Calu3 (cell line): Measurements from ENCODE around the gene CAMSAP1. TPM values are rescaled to one million over a fixed set of nuclear protein-coding genes. Genes with fewer than 3 reads are reported as not detected.

Experiments used
- BruUV-seq: library from RNA; stranded (reverse); fragments of 400-500 nt; replicated peaks from 2 replicates; lab custom pipeline; 2021; lab: Mats Ljungman, UMichigan
- CTCF ChIA-PET: fragments of 300-600 bp; sonication (Branson Sonifier 250); formaldehyde crosslinking; loops from one replicate; lab custom pipeline; 2022; ENCODE audit warnings: antibody characterized with exemption; lab: Charles Lee
- DNase-seq: peaks from one replicate; pipeline ENCODE4 v3.0.0; 2022
- H3K27ac Mint-ChIP-seq: one replicate; pipeline ENCODE4 v1.8.0; 2022; ENCODE audit warnings: mixed read lengths; ENCODE audit not compliant: unreplicated experiment
- H3K27me3 Mint-ChIP-seq: one replicate; pipeline ENCODE4 v1.8.0; 2022; ENCODE audit warnings: mixed read lengths; ENCODE audit not compliant: unreplicated experiment
- H3K36me3 Mint-ChIP-seq: one replicate; pipeline ENCODE4 v1.8.0; 2022; ENCODE audit warnings: mild to moderate bottlenecking, moderate library complexity, mixed read lengths; ENCODE audit not compliant: insufficient read depth, unreplicated experiment
- H3K4me1 Mint-ChIP-seq: one replicate; pipeline ENCODE4 v1.8.0; 2022; ENCODE audit warnings: mild to moderate bottlenecking, low read depth, mixed read lengths; ENCODE audit not compliant: unreplicated experiment
- H3K4me3 Mint-ChIP-seq: one replicate; pipeline ENCODE4 v1.8.0; 2022; ENCODE audit warnings: mild to moderate bottlenecking, low read depth, moderate library complexity, mixed read lengths; ENCODE audit not compliant: unreplicated experiment
- H3K9me3 Mint-ChIP-seq: one replicate; pipeline ENCODE4 v1.8.0; 2022; ENCODE audit warnings: low read depth, mixed read lengths; ENCODE audit not compliant: unreplicated experiment
- CTCF ChIP-seq: fragments of 200-600 bp; IDR thresholded peaks from one replicate; pipeline ENCODE4 v1.8.0; 2022; ENCODE audit warnings: antibody characterized with exemption; ENCODE audit not compliant: unreplicated experiment
- intact Hi-C: fragments of 100-400 bp; cut with micrococcal nuclease; formaldehyde crosslinking; loops from one replicate; pipeline ENCODE4 v1.10.0; 2022; ENCODE audit not compliant: unreplicated experiment
- total RNA-seq: library from RNA; stranded (reverse); gene quantifications from 2 replicates; pipeline ENCODE4 v1.2.3, GENCODE V29; 2022

Gene CAMSAP1
- total RNA-seq, 1 experiment from 2014 or later: 28.1 TPM

DNA sequence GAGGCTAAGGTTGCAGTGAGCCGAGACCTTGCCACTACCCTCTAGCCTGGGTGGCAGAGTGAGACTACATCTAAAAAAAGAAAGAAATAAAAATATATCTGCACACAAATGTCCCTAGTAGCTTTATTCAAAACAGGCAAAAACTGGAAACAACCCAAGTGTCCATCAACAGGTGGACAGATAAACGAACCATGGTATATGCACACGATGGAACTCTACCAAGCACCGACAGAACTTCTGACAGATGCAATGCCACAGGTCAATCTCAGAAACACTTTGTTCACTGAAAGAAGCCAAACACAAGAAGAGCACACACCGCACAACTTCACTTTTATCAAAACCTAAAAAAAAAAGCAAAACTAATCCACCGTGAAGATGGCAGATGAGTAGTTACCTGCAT is 30.4 kb downstream of the CAMSAP1 start:
- TF ChIP-seq CTCF: no peak
- no peaks in the 10 kb centered on the region for H3K4me1 Mint-ChIP-seq

DNA sequence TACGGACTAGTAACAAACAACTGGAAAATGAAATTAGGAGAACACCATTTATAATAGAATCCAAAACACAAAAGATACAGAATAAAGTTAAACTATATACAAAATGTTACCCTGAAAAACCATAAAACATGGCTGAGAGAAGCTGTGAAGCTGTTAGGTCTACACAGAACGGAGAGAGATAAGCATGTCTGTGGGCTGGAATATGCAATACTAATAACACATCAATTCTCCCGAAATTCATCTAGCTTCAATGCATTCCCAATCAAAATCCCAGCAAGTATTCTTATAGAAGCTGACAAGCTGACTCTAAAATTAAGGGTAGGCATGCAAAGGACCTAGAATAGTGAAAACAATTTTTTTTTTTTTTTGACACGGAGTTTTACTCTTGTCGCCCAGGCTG is 32.5 kb downstream of the CAMSAP1 start:
- CTCF ChIA-PET: no interaction called here
- DNase-seq: no peak
- Mint-ChIP-seq H3K27ac (no peak overlapping the region), H3K27me3 (no peaks in the 10 kb centered on the region), H3K9me3 (no peaks in the 10 kb centered on the region), H3K4me1 (no peaks in the 10 kb centered on the region), H3K4me3 (no peak overlapping the region), H3K36me3 (peaks cover 5% of the 10 kb centered on the region)
- intact Hi-C loops: no loop called here
- BruUV-seq: no TSS peak
- TF ChIP-seq CTCF: no peak

More for the DNA sequence above, 30.4 kb downstream of the CAMSAP1 start:
- no peak overlapping the region for H3K27ac Mint-ChIP-seq
- intact Hi-C loops: no loop called here
- no peak for DNase-seq
- no TSS peak for BruUV-seq
- peaks cover 5% of the 10 kb centered on the region for H3K36me3 Mint-ChIP-seq
- no peaks in the 10 kb centered on the region for H3K27me3 Mint-ChIP-seq
- no peak overlapping the region for H3K4me3 Mint-ChIP-seq
- H3K9me3 Mint-ChIP-seq: no peaks in the 10 kb centered on the region
- CTCF ChIA-PET: interaction anchor here (0.7 kb wide), 1 partner anchor 177 kb away, joined by 7 read pairs; no protein-coding TSS in a partner anchor

- H3K27ac Mint-ChIP-seq: no peak overlapping the region
- BruUV-seq: no TSS peak
- peaks cover 9% of the 10 kb centered on the region for H3K36me3 Mint-ChIP-seq
- intact Hi-C loops: no loop called here
- CTCF ChIA-PET: interaction anchor here (0.7 kb wide), 1 partner anchor 216 kb away, joined by 3 read pairs; no protein-coding TSS in a partner anchor
- no peak for TF ChIP-seq CTCF
- H3K4me1 Mint-ChIP-seq: peaks cover 8% of the 10 kb centered on the region
- no peak overlapping the region for H3K4me3 Mint-ChIP-seq
- H3K9me3 Mint-ChIP-seq: no peaks in the 10 kb centered on the region
- DNase-seq: no peak
- no peaks in the 10 kb centered on the region for H3K27me3 Mint-ChIP-seq
Measured at GRCh38 chr9:135869909-135870308, 37.4 kb downstream of the CAMSAP1 start.

- no peaks in the 10 kb centered on the region for H3K27me3 Mint-ChIP-seq
- intact Hi-C loops: no loop called here
- H3K4me1 Mint-ChIP-seq: peaks cover 8% of the 10 kb centered on the region
- H3K27ac Mint-ChIP-seq: no peak overlapping the region
- DNase-seq: no peak
- CTCF ChIA-PET: no interaction called here
- no peaks in the 10 kb centered on the region for H3K9me3 Mint-ChIP-seq
- no peak overlapping the region for H3K4me3 Mint-ChIP-seq
- TF ChIP-seq CTCF: no peak
- BruUV-seq: no TSS peak
- H3K36me3 Mint-ChIP-seq: peaks cover 12% of the 10 kb centered on the region
Measured at GRCh38 chr9:135865531-135865930, 41.8 kb downstream of the CAMSAP1 start.
